Caco-2 (cell line): Measurements from ENCODE around the gene MACO1. TPM values are rescaled to one million over a fixed set of nuclear protein-coding genes. Genes with fewer than 3 reads are reported as not detected.

Experiments
- BruUV-seq: library from RNA; stranded (reverse); fragments of 400-500 nt; replicated peaks from 2 replicates; lab custom pipeline; 2021; lab: Mats Ljungman, UMichigan
- CTCF ChIA-PET: fragments of 300-600 bp; sonication (Branson Sonifier 250); formaldehyde crosslinking; loops from one replicate; lab custom pipeline; 2022; ENCODE audit warnings: antibody characterized with exemption; lab: Charles Lee
- POLR2A ChIA-PET: fragments of 300-600 bp; sonication (Branson Sonifier 250); formaldehyde crosslinking; loops from one replicate; lab custom pipeline; 2022; ENCODE audit warnings: antibody characterized with exemption; lab: Charles Lee
- DNase-seq, 2 experiments: peaks; one replicate each; pipeline versions ENCODE4 v3.0.0 to v3.0.0-alpha.2; 2020 to 2022
- H3K27me3 ChIP-seq: replicated peaks from 2 replicates; pipeline ENCODE4 v1.6.0; 2011; ENCODE audit warnings: low read length; ENCODE audit not compliant: control insufficient read depth, insufficient read depth
- H3K36me3 ChIP-seq: 2 replicates; pipeline ENCODE4 v1.5.1; 2011; ENCODE audit warnings: low read length; ENCODE audit not compliant: control insufficient read depth, insufficient read depth
- H3K4me1 ChIP-seq: fragments of 250-450 bp; sonication (Bioruptor Pico); 2 replicates; pipeline ENCODE4 v1.5.1; 2020; ENCODE audit warnings: mild to moderate bottlenecking
- H3K4me3 ChIP-seq: 2 replicates; pipeline ENCODE4 v1.5.1; 2011; ENCODE audit warnings: low read depth, mild to moderate bottlenecking, control low read depth, low read length
- H3K9me3 ChIP-seq: fragments of 250-450 bp; sonication (Bioruptor Pico); 2 replicates; pipeline ENCODE4 v1.5.1; 2020; ENCODE audit warnings: mild to moderate bottlenecking, moderate library complexity
- H3K27ac Mint-ChIP-seq: one replicate; pipeline ENCODE4 v1.8.0; 2022; ENCODE audit warnings: mixed read lengths; ENCODE audit not compliant: unreplicated experiment
- H3K27me3 Mint-ChIP-seq: one replicate; pipeline ENCODE4 v1.8.0; 2022; ENCODE audit warnings: mixed read lengths; ENCODE audit not compliant: insufficient read depth, unreplicated experiment
- H3K36me3 Mint-ChIP-seq: one replicate; pipeline ENCODE4 v1.8.0; 2022; ENCODE audit warnings: mild to moderate bottlenecking, mixed read lengths; ENCODE audit not compliant: insufficient read depth, unreplicated experiment
- H3K4me1 Mint-ChIP-seq: one replicate; pipeline ENCODE4 v1.8.0; 2022; ENCODE audit warnings: low read depth, mixed read lengths; ENCODE audit not compliant: unreplicated experiment
- H3K4me3 Mint-ChIP-seq: one replicate; pipeline ENCODE4 v1.8.0; 2022; ENCODE audit warnings: mild to moderate bottlenecking, moderate library complexity, mixed read lengths; ENCODE audit not compliant: unreplicated experiment
- H3K9me3 Mint-ChIP-seq: one replicate; pipeline ENCODE4 v1.8.0; 2022; ENCODE audit warnings: mixed read lengths; ENCODE audit not compliant: unreplicated experiment
- CTCF ChIP-seq, 2 experiments: fragments of 200-600 bp in 1 of 2; IDR thresholded peaks; 1 replicate in 1 of 2; 2 replicates in 1 of 2; pipeline versions ENCODE4 v1.5.1 to v1.8.0; 2011 to 2022; ENCODE audit warnings: antibody characterized with exemption in 1 of 2, control low read depth in 1 of 2, inconsistent platforms in 1 of 2, low read depth in 1 of 2, low read length in 1 of 2, mild to moderate bottlenecking in 1 of 2, moderate library complexity in 1 of 2; ENCODE audit not compliant: insufficient read depth in 1 of 2, severe bottlenecking in 1 of 2, unreplicated experiment in 1 of 2
- intact Hi-C: fragments of 100-400 bp; cut with micrococcal nuclease; formaldehyde crosslinking; loops from one replicate; pipeline ENCODE4 v1.10.0; 2022; ENCODE audit not compliant: unreplicated experiment
- total RNA-seq: library from RNA; stranded (reverse); gene quantifications from 2 replicates; pipeline ENCODE4 v1.2.3, GENCODE V29; 2022

MACO1 gene
- total RNA-seq, 1 experiment from 2014 or later = 16.8 TPM

- intact Hi-C loops = no loop called here
- Mint-ChIP-seq H3K36me3 (peaks cover 5% of the 10 kb centered on the region), H3K27me3 (no peaks in the 10 kb centered on the region), H3K4me3 (no peak overlapping the region), H3K27ac (no peak overlapping the region), H3K4me1 (peaks cover 6% of the 10 kb centered on the region), H3K9me3 (no peaks in the 10 kb centered on the region)
- H3K4me3 ChIP-seq = no peak overlapping the region
- no peaks in the 10 kb centered on the region; the same call in 1 of the 2 replicates for H3K36me3 ChIP-seq
- TF ChIP-seq CTCF (IDR thresholded peaks at IDR 0.05; ENCODE audit: insufficient read depth in 1 of 2, low read depth in 1 of 2, low read length in 1 of 2, severe bottlenecking in 1 of 2, unreplicated experiment in 1 of 2) = no peak
- DNase-seq = no peak
- POLR2A ChIA-PET = no interaction called here
- CTCF ChIA-PET = no interaction called here
- no peaks in the 10 kb centered on the region for H3K27me3 ChIP-seq
- H3K4me1 ChIP-seq = peaks cover 7% of the 10 kb centered on the region
- no peaks in the 10 kb centered on the region for H3K9me3 ChIP-seq
- BruUV-seq = no TSS peak
Measured at GRCh38 chr1:25541425-25541824, 110.7 kb downstream of the MACO1 start.

- BruUV-seq = no TSS peak
- no peak for TF ChIP-seq CTCF (IDR thresholded peaks at IDR 0.05; ENCODE audit: insufficient read depth in 1 of 2, low read depth in 1 of 2, low read length in 1 of 2, severe bottlenecking in 1 of 2, unreplicated experiment in 1 of 2)
- DNase-seq = no peak
- CTCF ChIA-PET = interaction anchor here (1.1 kb wide), 1 partner anchor 20 kb away, joined by 4 read pairs; no protein-coding TSS in a partner anchor
- H3K36me3 ChIP-seq = no peaks in the 10 kb centered on the region; the same call in 1 of the 2 replicates
- H3K9me3 ChIP-seq = no peaks in the 10 kb centered on the region
- intact Hi-C loops = no loop called here
- H3K27ac Mint-ChIP-seq = no peak overlapping the region
- H3K27me3 ChIP-seq = no peaks in the 10 kb centered on the region
- POLR2A ChIA-PET = no interaction called here
- H3K4me1 Mint-ChIP-seq = peaks cover 6% of the 10 kb centered on the region
- peaks cover 5% of the 10 kb centered on the region for H3K36me3 Mint-ChIP-seq
- no peak overlapping the region for H3K4me3 Mint-ChIP-seq
- H3K4me3 ChIP-seq = no peak overlapping the region
- no peaks in the 10 kb centered on the region for H3K27me3 Mint-ChIP-seq
- no peaks in the 10 kb centered on the region for H3K9me3 Mint-ChIP-seq
- peaks cover 7% of the 10 kb centered on the region for H3K4me1 ChIP-seq
Measured at GRCh38 chr1:25541889-25542658, 111.4 kb downstream of the MACO1 start.

- H3K36me3 Mint-ChIP-seq = peaks cover 5% of the 10 kb centered on the region
- intact Hi-C loops = no loop called here
- ChIA-PET CTCF (interaction anchor here (1.1 kb wide), 1 partner anchor 21 kb away, joined by 4 read pairs; no protein-coding TSS in a partner anchor), POLR2A (no interaction called here)
- DNase-seq = no peak
- H3K9me3 Mint-ChIP-seq = no peaks in the 10 kb centered on the region
- no peaks in the 10 kb centered on the region for H3K27me3 ChIP-seq
- no peak for TF ChIP-seq CTCF (IDR thresholded peaks at IDR 0.05; ENCODE audit: insufficient read depth in 1 of 2, low read depth in 1 of 2, low read length in 1 of 2, severe bottlenecking in 1 of 2, unreplicated experiment in 1 of 2)
- peak overlapping the region; percentile 69 for H3K4me3 ChIP-seq
- H3K27me3 Mint-ChIP-seq = no peaks in the 10 kb centered on the region
- peaks cover 6% of the 10 kb centered on the region for H3K4me1 Mint-ChIP-seq
- H3K27ac Mint-ChIP-seq = no peak overlapping the region
- H3K4me1 ChIP-seq = peaks cover 7% of the 10 kb centered on the region
- BruUV-seq = no TSS peak
- no peaks in the 10 kb centered on the region; the same call in 1 of the 2 replicates for H3K36me3 ChIP-seq
- H3K4me3 Mint-ChIP-seq = peak overlapping the region; percentile 67
- no peaks in the 10 kb centered on the region for H3K9me3 ChIP-seq
Measured at GRCh38 chr1:25543005-25543424, 112.3 kb downstream of the MACO1 start.
